ENCODE results near the gene PDC.

PDC gene

DNA sequence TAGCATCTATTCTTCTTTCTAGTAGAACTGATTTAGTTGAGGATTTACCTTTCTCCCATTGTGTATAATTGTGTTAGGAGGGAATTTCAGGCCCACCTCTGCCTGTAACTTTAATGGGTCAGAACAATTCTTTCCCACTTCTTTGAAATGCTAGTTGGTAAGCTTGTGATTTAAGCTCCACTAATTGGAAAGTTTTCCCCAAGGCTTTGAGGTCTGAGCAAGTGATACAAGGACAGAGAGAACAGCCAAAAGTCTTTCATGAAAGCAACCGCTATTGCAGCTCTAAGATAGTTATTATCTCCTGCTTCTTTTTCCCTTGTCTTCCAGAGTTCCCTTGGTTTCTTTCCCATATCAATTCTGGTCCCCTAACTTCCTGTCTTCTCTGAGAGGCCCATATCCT, 38.7 kb upstream of the PDC start:
- Histone ChIP-seq H4K91ac (ENCODE audit: low read length) (no peak overlapping the region), H3K14ac (ENCODE audit: low read length in 2 of 2) (no peak overlapping the region), H3K4me1 (ENCODE audit: control insufficient read depth, insufficient read depth, low read depth, low read length) (no peaks in the 10 kb centered on the region), H2BK120ac (ENCODE audit: low read depth, low read length) (no peak overlapping the region), H3K4me3 (ENCODE audit: insufficient read depth in 1 of 2, low read depth in 1 of 2, low read length in 2 of 2) (peak overlapping the region in 1 of 2 experiments; percentile 35), H3K18ac (ENCODE audit: low read depth in 1 of 2, low read length in 2 of 2) (no peak overlapping the region), H2BK5ac (ENCODE audit: low read depth, low read length, poor library complexity, severe bottlenecking) (no peak overlapping the region), H3K27me3 (ENCODE audit: control insufficient read depth in 1 of 2, insufficient read depth in 1 of 2, low read length in 2 of 2) (no peaks in the 10 kb centered on the region), H3K23ac (ENCODE audit: low read length in 2 of 2) (no peak overlapping the region), H3K36me3 (ENCODE audit: control insufficient read depth in 1 of 2, insufficient read depth in 2 of 2, low read depth in 1 of 2, low read length in 2 of 2) (no peaks in the 10 kb centered on the region), H3K4me2 (ENCODE audit: low read length, poor library complexity, severe bottlenecking) (no peak overlapping the region), H4K8ac (ENCODE audit: low read length) (no peak overlapping the region), H2BK15ac (ENCODE audit: low read depth, poor library complexity, severe bottlenecking) (no peak overlapping the region), H3K79me1 (replicated peaks; ENCODE audit: low read length, poor library complexity, severe bottlenecking) (no peaks in the 10 kb centered on the region), H2AFZ (ENCODE audit: low read depth, low read length) (no peak overlapping the region), H2AK5ac (ENCODE audit: low read length, severe bottlenecking) (no peak overlapping the region), H2BK12ac (ENCODE audit: low read length in 2 of 2) (no peak overlapping the region), H3K4ac (ENCODE audit: low read depth in 1 of 2, low read length in 2 of 2) (no peak overlapping the region), H3K27ac (ENCODE audit: low read length, poor library complexity, severe bottlenecking) (no peak overlapping the region), H3K9ac (ENCODE audit: low read length) (no peak overlapping the region), H3K9me3 (ENCODE audit: control insufficient read depth, low read length) (peaks cover 5% of the 10 kb centered on the region)
- 21% methylated on average over 1 of the region's 1 CpG for WGBS
- peak; percentile 8 for DNase-seq

DNA sequence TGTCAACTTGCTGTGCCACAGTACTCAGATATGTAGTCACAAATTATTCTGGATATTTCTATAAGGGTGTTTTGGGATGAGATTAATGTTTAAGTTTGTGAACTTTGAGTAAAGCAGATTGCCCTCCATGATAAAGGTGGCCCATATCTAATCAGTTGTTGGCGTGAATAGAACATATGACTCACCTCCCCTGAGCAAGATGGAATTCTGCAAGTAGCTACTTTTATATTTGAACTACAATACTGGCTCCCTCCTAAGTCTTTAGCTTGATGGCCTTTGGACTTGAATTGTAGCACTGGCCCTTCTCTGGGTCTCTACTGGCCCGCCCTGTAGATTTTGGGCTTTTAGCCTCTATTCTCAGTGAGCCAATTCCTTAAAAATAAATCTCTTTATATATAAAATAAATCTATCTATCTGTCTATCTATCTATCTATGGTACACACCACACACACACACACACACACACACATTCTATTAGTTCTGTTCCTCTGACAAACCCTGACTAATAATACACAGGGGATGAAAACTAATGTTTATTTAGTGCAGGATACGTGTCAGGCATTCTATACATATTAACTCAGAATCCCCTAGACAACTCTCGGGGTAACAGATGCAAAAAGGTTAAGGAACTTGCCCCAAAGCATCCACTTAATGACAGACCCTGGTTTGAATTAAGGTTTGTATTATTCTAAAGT, 37.9 kb upstream of the PDC start:
- WGBS = 0% methylated on average over 1 of the region's 4 CpGs
- Histone ChIP-seq H2BK15ac (ENCODE audit: low read depth, poor library complexity, severe bottlenecking) (no peak overlapping the region), H4K8ac (ENCODE audit: low read length) (no peak overlapping the region), H3K4me2 (ENCODE audit: low read length, poor library complexity, severe bottlenecking) (no peak overlapping the region), H2BK5ac (ENCODE audit: low read depth, low read length, poor library complexity, severe bottlenecking) (no peak overlapping the region), H3K23ac (ENCODE audit: low read length in 2 of 2) (no peak overlapping the region), H3K14ac (ENCODE audit: low read length in 2 of 2) (no peak overlapping the region), H2AK5ac (ENCODE audit: low read length, severe bottlenecking) (no peak overlapping the region), H3K27me3 (ENCODE audit: control insufficient read depth in 1 of 2, insufficient read depth in 1 of 2, low read length in 2 of 2) (no peaks in the 10 kb centered on the region), H3K4ac (ENCODE audit: low read depth in 1 of 2, low read length in 2 of 2) (no peak overlapping the region), H3K4me1 (ENCODE audit: control insufficient read depth, insufficient read depth, low read depth, low read length) (no peaks in the 10 kb centered on the region), H2BK120ac (ENCODE audit: low read depth, low read length) (no peak overlapping the region), H3K9me3 (ENCODE audit: control insufficient read depth, low read length) (no peaks in the 10 kb centered on the region), H3K27ac (ENCODE audit: low read length, poor library complexity, severe bottlenecking) (no peak overlapping the region), H3K4me3 (ENCODE audit: insufficient read depth in 1 of 2, low read depth in 1 of 2, low read length in 2 of 2) (peak overlapping the region in 1 of 2 experiments; percentile 35), H4K91ac (ENCODE audit: low read length) (no peak overlapping the region), H3K9ac (ENCODE audit: low read length) (no peak overlapping the region), H3K36me3 (ENCODE audit: control insufficient read depth in 1 of 2, insufficient read depth in 2 of 2, low read depth in 1 of 2, low read length in 2 of 2) (no peaks in the 10 kb centered on the region), H3K18ac (ENCODE audit: low read depth in 1 of 2, low read length in 2 of 2) (no peak overlapping the region), H3K79me1 (replicated peaks; ENCODE audit: low read length, poor library complexity, severe bottlenecking) (no peaks in the 10 kb centered on the region), H2BK12ac (ENCODE audit: low read length in 2 of 2) (no peak overlapping the region), H2AFZ (ENCODE audit: low read depth, low read length) (no peak overlapping the region)
- DNase-seq = peak; percentile 50

DNA sequence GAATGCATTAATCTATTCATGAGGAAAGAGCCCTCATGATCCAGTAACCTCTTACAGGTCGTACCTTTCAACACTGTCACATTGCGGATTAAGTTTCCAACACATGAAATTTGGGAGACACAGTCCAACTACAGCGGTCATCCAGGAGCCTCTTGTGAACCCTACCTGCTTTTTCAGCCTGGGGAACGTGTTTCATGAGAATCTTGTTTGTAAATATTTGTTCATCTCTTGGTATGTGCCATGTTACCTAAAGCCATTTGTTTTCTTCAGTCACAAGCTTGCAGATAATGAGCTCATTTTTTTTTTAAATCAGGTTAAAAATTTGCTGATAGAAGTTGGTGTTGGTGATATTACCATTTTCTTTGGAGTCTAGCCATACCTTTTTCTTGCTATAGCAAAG, 37.2 kb upstream of the PDC start:
- Histone ChIP-seq H3K23ac (ENCODE audit: low read length in 2 of 2) (no peak overlapping the region), H3K27ac (ENCODE audit: low read length, poor library complexity, severe bottlenecking) (no peak overlapping the region), H3K4me2 (ENCODE audit: low read length, poor library complexity, severe bottlenecking) (no peak overlapping the region), H3K4ac (ENCODE audit: low read depth in 1 of 2, low read length in 2 of 2) (no peak overlapping the region), H3K27me3 (ENCODE audit: control insufficient read depth in 1 of 2, insufficient read depth in 1 of 2, low read length in 2 of 2) (no peaks in the 10 kb centered on the region), H3K14ac (ENCODE audit: low read length in 2 of 2) (no peak overlapping the region), H4K91ac (ENCODE audit: low read length) (no peak overlapping the region), H2BK15ac (ENCODE audit: low read depth, poor library complexity, severe bottlenecking) (no peak overlapping the region), H2BK120ac (ENCODE audit: low read depth, low read length) (no peak overlapping the region), H2BK12ac (ENCODE audit: low read length in 2 of 2) (no peak overlapping the region), H3K36me3 (ENCODE audit: control insufficient read depth in 1 of 2, insufficient read depth in 2 of 2, low read depth in 1 of 2, low read length in 2 of 2) (no peaks in the 10 kb centered on the region), H3K4me3 (ENCODE audit: insufficient read depth in 1 of 2, low read depth in 1 of 2, low read length in 2 of 2) (no peak overlapping the region), H3K79me1 (replicated peaks; ENCODE audit: low read length, poor library complexity, severe bottlenecking) (no peaks in the 10 kb centered on the region), H3K9ac (ENCODE audit: low read length) (no peak overlapping the region), H2AK5ac (ENCODE audit: low read length, severe bottlenecking) (no peak overlapping the region), H4K8ac (ENCODE audit: low read length) (no peak overlapping the region), H3K18ac (ENCODE audit: low read depth in 1 of 2, low read length in 2 of 2) (peak overlapping the region in 1 of 2 experiments; percentile 60), H2BK5ac (ENCODE audit: low read depth, low read length, poor library complexity, severe bottlenecking) (no peak overlapping the region), H2AFZ (ENCODE audit: low read depth, low read length) (no peak overlapping the region), H3K9me3 (ENCODE audit: control insufficient read depth, low read length) (no peaks in the 10 kb centered on the region), H3K4me1 (ENCODE audit: control insufficient read depth, insufficient read depth, low read depth, low read length) (no peaks in the 10 kb centered on the region)
- DNase-seq = no peak
- 94% methylated on average over 4 of the region's 4 CpGs for WGBS

DNA sequence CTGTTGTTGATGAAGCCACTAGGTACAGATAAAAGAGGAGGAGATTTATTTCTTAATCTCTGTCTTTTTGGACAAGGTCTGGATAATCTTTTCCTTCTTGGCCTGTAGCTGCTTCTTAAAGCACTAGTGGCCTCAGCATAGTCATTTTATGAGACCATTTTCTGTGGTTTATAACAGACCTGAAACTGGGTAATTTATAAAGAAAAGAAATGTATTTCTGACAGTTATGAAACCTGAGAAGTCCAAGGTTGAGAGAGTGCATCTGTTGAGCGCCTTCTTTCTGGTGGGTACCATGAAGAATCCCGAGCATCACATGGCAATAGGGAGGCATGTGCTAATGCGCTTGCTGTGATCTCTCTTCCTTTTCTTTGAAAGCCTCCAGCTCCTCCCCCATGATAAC, 36.7 kb upstream of the PDC start:
- Histone ChIP-seq H4K8ac (ENCODE audit: low read length) (no peak overlapping the region), H2BK15ac (ENCODE audit: low read depth, poor library complexity, severe bottlenecking) (no peak overlapping the region), H3K27ac (ENCODE audit: low read length, poor library complexity, severe bottlenecking) (no peak overlapping the region), H2BK12ac (ENCODE audit: low read length in 2 of 2) (no peak overlapping the region), H2AFZ (ENCODE audit: low read depth, low read length) (no peak overlapping the region), H3K14ac (ENCODE audit: low read length in 2 of 2) (no peak overlapping the region), H3K23ac (ENCODE audit: low read length in 2 of 2) (no peak overlapping the region), H3K4me3 (ENCODE audit: insufficient read depth in 1 of 2, low read depth in 1 of 2, low read length in 2 of 2) (no peak overlapping the region), H2BK5ac (ENCODE audit: low read depth, low read length, poor library complexity, severe bottlenecking) (no peak overlapping the region), H3K27me3 (ENCODE audit: control insufficient read depth in 1 of 2, insufficient read depth in 1 of 2, low read length in 2 of 2) (no peaks in the 10 kb centered on the region), H3K4ac (ENCODE audit: low read depth in 1 of 2, low read length in 2 of 2) (no peak overlapping the region), H3K79me1 (replicated peaks; ENCODE audit: low read length, poor library complexity, severe bottlenecking) (no peaks in the 10 kb centered on the region), H4K91ac (ENCODE audit: low read length) (no peak overlapping the region), H3K9ac (ENCODE audit: low read length) (no peak overlapping the region), H3K18ac (ENCODE audit: low read depth in 1 of 2, low read length in 2 of 2) (peak overlapping the region in 1 of 2 experiments; percentile 60), H2BK120ac (ENCODE audit: low read depth, low read length) (no peak overlapping the region), H3K4me2 (ENCODE audit: low read length, poor library complexity, severe bottlenecking) (no peak overlapping the region), H3K36me3 (ENCODE audit: control insufficient read depth in 1 of 2, insufficient read depth in 2 of 2, low read depth in 1 of 2, low read length in 2 of 2) (no peaks in the 10 kb centered on the region), H3K4me1 (ENCODE audit: control insufficient read depth, insufficient read depth, low read depth, low read length) (no peaks in the 10 kb centered on the region), H2AK5ac (ENCODE audit: low read length, severe bottlenecking) (no peak overlapping the region), H3K9me3 (ENCODE audit: control insufficient read depth, low read length) (no peaks in the 10 kb centered on the region)
- 98% methylated on average over 3 of the region's 3 CpGs for WGBS
- no peak for DNase-seq

Measured in mesenchymal stem cell (in vitro differentiated cells and primary cell).